ENCODE measurements around the gene UFSP2.
A peak's percentile ranks its signal among the peaks of the same experiment; 100 is the strongest.

Gene UFSP2

DNA sequence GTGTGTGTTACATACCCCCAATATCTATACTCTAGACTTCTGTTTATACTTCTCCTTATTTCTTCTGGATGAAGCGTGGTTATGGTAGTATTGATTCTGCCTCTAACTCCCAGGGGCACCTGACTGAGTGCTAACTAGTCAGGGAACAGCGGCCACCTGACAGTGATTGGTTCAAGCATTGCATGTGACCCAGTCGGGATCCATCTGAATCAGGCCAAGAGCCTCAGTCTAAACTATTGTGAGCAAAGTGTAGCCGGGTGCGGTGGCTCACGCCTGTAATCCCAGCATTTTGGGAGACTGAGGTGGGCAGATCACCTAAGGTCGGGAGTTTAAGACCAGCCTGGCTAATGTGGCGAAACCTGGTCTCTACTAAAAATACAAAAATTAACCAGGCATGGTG, 35.8 kb upstream of the UFSP2 start:
- DNase-seq (ENCODE audit: low read depth): no peak
- no peak for TF ChIP-seq CTCF (IDR thresholded peaks at IDR 0.05; ENCODE audit: insufficient read depth, low read depth, low read length, missing control alignments)

GRCh38 chr4:185457136-185457535, 31.4 kb upstream of the UFSP2 start:
- no peak overlapping the region for H3K4me3 ChIP-seq (ENCODE audit: low read depth, low read length)
- no peak for DNase-seq (ENCODE audit: low read depth)
- no peak for TF ChIP-seq CTCF (IDR thresholded peaks at IDR 0.05; ENCODE audit: insufficient read depth, low read depth, low read length, missing control alignments)

More for the DNA sequence above, 35.8 kb upstream of the UFSP2 start:
- no peak overlapping the region for H3K4me3 ChIP-seq (ENCODE audit: low read depth, low read length)

DNA sequence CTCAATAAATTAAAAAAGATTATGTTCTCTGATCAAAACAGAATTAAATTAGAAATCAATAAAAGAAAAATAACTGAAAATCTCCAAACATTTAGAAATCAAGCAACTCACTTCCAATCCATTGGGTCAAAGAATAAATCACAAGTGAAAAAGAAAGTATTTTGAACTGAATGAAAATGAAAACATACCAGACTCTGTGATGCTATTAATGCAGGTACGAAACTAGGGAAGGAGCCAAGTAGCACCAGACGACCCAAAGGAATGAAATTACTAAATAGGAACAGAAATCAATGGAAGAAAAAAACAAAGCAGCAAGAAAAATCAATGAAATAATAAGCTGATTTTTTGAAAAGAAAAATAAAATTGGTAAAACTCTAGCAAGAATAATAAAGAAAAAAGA, 30.4 kb upstream of the UFSP2 start:
- TF ChIP-seq CTCF (IDR thresholded peaks at IDR 0.05; ENCODE audit: insufficient read depth, low read depth, low read length, missing control alignments): no peak
- DNase-seq (ENCODE audit: low read depth): no peak
- no peak overlapping the region for H3K4me3 ChIP-seq (ENCODE audit: low read depth, low read length)

DNA sequence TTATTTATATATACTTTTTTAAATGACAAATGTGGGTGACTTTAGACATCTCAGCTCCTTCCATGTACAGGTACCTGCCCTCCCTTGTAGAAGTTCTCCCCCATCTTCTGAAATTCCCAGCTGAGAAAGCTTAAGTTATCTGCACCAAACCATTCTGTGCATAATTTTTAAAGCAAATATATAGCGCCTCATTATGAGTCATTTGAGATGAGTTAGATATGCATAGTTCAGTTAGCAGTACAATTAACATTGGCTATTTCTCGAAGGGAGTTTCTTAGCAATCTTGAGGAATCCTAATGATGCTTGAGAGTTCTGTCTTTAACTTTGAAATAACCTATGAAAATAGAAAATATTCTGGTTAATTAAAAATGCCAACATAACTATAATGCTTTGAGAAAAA, 19.4 kb upstream of the UFSP2 start:
- DNase-seq (ENCODE audit: low read depth): no peak
- no peak overlapping the region for H3K4me3 ChIP-seq (ENCODE audit: low read depth, low read length)
- no peak for TF ChIP-seq CTCF (IDR thresholded peaks at IDR 0.05; ENCODE audit: insufficient read depth, low read depth, low read length, missing control alignments)

DNA sequence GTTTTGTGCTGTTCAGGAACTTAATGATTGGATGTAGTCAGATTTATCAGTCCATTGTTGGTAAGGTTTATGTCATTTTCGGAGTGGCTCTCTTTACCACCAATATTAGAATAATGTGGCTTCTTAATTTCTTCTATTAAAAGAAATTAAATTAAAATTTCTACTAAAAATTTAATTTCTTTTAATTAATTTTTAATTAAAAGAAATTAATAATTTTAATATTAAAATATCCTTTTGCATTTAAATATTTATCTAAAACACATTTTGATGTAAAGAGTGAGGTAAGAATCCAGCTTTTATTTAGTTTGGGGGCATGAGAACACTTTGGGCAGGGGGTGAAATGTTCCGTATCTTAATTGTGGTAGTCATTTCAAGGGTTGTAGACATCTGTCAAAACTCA, 15.7 kb upstream of the UFSP2 start:
- no peak overlapping the region for H3K4me3 ChIP-seq (ENCODE audit: low read depth, low read length)
- DNase-seq (ENCODE audit: low read depth): no peak
- no peak for TF ChIP-seq CTCF (IDR thresholded peaks at IDR 0.05; ENCODE audit: insufficient read depth, low read depth, low read length, missing control alignments)

GRCh38 chr4:185437809-185438208, 12.0 kb upstream of the UFSP2 start:
- no peak overlapping the region for H3K4me3 ChIP-seq (ENCODE audit: low read depth, low read length)
- DNase-seq (ENCODE audit: low read depth): peak; percentile 9
- TF ChIP-seq CTCF (IDR thresholded peaks at IDR 0.05; ENCODE audit: insufficient read depth, low read depth, low read length, missing control alignments): no peak

DNA sequence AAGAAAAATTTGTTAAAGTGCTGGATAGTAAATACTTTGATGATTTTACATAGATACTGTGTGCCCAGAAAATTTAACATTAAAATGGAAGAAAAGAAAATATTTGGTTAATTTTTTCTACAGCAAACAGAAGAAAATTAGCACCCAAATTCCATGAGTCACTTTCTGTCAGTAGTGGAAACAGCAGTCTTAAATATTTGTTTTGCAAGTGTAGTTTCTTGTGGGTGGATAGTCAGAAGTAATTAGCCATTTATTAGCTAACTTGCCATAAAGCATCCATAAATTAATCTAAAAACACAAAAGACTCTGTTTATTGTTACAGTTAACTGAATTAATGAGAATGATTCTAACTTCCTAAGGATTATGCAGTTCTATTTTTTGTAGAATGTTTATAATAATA, 9.7 kb upstream of the UFSP2 start:
- TF ChIP-seq CTCF (IDR thresholded peaks at IDR 0.05; ENCODE audit: insufficient read depth, low read depth, low read length, missing control alignments): no peak
- no peak for DNase-seq (ENCODE audit: low read depth)

More for the DNA sequence above, 9.7 kb upstream of the UFSP2 start:
- no peak overlapping the region for H3K4me3 ChIP-seq (ENCODE audit: low read depth, low read length)

Measured in GM12865 (cell line).